GM12873 (cell line): ENCODE measurements around the gene COL27A1.

ENCODE experiments used
- TF ChIP-seq, protein P1 (sequence below): IDR thresholded peaks from 2 replicates; pipeline ENCODE4 v1.5.1; 2012; ENCODE audit warnings: low read depth, mild to moderate bottlenecking, moderate library complexity, low read length, control low read depth; ENCODE audit not compliant: insufficient read depth; ENCODE audit errors: missing control alignments

COL27A1 gene

DNA sequence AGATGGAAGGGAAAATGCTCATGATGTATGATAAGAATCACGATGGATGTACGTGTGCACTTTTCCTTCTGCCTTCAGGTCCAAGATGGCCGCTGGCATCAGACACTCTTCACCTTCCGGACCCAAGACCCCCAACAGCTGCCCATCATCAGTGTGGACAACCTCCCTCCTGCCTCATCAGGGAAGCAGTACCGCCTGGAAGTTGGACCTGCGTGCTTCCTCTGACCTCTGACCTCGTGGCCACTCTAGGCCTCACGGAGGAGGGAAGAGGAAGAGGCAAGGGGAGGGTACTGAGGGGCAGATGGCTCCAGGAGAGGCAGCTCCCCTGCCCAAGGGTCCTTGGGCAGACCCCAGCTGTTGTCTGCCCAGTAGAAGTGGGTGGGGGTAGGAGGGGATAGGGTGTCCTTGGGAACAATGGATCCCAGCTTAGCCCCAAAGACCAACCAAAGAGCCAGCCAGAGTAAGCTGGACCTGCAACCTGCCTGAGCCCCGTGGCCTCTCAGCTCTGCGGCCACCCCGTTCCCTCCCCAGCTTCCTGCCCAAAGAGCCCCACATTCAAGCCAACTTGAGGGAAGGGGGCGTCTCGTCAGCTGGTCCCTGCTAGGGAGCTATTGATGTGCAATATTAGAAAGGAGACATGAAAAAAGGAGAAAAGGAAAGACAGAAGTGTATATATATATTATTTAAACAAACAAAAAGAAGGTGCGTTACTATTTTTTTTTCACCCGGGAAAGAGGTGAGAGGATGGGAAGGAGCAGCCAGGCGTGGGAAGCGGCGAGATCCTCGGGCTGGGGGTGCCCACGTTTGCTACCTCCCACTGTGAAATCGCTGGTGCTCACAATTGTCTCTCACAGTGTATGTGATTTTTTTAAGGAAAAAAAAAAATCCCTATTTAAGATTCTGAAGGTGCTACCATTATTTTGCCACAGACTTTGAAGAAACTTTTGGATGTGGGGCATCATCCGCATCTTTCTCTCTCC lies 155.4 kb downstream of the COL27A1 start:
- TF ChIP-seq, protein P1, sequence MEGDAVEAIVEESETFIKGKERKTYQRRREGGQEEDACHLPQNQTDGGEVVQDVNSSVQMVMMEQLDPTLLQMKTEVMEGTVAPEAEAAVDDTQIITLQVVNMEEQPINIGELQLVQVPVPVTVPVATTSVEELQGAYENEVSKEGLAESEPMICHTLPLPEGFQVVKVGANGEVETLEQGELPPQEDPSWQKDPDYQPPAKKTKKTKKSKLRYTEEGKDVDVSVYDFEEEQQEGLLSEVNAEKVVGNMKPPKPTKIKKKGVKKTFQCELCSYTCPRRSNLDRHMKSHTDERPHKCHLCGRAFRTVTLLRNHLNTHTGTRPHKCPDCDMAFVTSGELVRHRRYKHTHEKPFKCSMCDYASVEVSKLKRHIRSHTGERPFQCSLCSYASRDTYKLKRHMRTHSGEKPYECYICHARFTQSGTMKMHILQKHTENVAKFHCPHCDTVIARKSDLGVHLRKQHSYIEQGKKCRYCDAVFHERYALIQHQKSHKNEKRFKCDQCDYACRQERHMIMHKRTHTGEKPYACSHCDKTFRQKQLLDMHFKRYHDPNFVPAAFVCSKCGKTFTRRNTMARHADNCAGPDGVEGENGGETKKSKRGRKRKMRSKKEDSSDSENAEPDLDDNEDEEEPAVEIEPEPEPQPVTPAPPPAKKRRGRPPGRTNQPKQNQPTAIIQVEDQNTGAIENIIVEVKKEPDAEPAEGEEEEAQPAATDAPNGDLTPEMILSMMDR = no peak

DNA sequence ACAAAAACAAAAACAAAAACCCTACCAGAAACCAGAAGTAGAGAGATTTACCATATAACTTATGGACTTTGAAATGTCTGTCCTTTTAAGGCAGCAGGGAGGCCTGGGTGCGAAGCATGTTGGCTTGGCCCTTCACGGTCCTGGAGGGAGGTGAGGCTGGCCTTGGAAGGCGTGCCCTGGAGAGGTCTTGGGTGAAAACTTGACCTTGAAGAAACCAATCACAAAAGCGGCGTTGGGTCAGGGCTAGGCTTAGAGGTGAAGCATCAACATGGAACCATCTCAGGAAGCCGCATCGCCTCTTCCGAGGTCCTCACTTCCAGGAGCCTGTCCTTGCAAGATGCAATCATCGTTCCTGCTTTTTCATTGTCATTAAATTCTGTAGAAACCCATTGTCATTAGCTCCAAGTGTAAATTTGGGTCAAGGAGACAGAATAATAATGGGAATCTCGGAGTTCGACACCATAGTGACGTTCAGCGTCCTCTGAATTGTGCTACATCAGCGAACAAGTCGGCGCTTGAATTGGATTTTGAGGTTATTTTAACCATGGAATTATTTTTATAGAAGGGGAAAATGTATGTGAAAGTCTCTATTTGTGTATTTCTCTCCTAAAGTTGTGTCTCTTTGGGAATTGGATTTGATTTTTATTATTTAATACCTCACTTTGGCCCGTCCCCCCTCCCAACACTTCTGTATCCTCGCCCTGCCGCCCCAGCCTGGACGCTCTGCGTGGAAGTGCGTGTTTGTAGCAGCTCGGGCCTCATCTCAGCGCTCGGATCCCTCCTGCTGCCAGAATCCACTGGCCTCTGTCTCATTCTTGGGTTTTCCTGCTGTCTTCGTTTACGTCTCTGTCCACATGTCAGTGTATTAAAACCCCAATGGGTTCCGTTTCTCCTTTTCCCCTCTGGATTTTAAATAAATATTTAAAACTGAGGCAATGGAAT lies 156.5 kb downstream of the COL27A1 start:
- TF ChIP-seq, protein P1 = no peak

DNA sequence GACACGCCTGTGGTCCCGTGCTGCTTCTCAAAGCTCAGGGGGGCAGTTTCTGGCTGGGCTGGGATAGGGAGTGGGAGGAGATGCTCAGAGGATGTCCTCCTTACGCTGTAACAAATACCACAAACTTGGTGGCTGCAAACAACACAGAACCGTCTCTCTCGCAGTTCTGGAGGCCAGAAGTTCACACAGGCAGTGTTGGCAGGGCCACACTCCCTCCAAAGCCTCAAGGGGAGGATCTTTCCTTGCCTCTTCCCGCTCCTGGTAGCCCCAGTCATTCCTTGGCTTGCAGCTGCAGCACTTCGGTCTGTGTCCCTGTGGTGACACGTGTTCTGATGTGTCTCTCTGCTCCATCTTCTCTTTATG lies 157.2 kb downstream of the COL27A1 start:
- TF ChIP-seq, protein P1 = no peak

DNA sequence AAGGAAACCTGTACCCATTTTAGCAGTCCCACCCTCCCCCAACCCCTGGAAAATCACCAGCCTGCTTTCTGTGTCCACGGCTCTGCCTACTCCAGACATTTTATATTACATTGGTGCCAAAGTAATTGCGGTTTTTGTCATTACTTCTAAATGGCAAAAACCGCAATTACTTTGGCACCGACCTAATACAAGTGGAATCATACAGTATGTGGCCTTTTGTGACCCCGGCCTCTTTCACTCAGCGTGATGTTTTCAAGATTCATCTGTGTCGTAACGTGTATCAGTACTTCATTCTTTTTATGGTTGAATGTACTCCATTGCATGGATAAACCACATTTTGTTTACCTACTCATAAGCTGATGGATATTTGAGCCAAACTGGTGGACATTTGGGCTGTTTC lies 157.8 kb downstream of the COL27A1 start:
- TF ChIP-seq, protein P1 = no peak

DNA sequence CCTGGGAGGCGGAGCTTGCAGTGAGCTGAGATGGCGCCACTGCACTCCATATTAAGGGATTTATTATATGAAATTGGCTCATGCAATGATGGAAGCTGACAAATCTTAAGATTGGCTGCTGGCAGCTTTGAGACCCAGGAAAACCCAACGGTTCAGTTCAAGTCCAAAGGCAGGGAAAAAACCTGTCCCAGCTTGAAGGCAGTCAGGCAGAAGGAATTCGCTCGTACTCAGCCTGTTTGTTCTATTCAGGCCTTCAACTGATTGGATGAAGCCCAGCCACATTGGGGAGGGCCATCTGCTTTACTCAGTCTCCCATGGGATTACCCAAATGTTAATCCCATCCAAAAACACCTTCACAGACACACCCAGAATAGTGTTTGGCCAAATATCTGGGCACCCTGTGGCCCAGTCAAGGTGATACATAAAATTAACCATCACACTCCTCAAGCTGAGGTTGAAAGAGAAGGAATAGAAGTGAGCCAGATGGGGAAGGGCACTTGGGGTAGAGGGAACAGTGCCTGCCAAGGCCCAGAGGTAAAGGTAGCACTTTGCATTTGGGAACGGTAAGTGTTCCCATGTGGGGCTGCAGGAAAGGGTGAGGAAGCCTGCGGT lies 159.0 kb downstream of the COL27A1 start:
- TF ChIP-seq, protein P1 = no peak

DNA sequence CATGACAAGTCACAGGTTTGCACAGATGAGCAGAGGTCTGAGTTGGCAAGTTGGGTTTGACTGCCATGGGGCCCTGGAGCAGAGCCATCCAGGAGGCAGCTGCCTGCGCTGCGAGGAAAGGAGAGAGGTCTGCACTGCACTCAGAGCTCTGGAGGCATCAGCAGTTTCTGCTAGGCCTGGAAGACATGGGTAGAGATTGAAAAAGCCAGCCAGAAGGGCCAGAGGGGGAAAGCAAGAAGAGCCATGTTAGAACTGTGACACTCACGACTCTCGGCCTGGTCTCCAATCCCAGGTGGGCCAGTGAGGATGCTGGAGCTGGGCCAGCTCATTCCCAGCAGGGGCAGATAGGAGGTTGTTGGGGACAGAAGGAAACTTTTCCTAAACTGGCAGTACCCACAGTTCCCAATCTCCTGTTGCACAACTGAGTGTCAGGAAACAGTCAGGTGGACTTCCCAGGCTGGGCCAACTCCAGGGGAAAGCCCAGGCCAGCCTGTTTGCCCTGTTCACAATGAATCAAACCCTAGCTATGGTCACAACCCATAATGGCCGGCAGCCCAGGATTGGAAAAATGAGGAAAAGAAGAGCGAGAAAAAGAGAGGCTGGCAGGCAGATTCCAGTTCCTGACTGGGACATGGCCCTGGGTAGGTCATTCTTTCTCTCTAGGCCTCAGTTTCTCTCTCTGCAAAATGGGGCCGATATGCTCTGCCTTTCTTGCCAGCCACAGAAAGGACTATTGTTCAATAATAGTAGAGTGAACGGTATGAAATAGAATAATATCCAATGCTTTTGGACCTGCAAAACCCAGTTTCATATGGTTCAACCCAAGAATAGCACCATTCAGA lies 159.8 kb downstream of the COL27A1 start:
- TF ChIP-seq, protein P1 = no peak
